Peyer's patch (tissue), 4 donors: ENCODE results near the gene TMEM18. TPM values are rescaled to one million over a fixed set of nuclear protein-coding genes. Genes with fewer than 3 reads are reported as not detected.

Experiments used
- DNase-seq, 3 donors: peaks; one replicate each; pipeline ENCODE4 v3.0.0-alpha.2; 2017 to 2019
- H3K27ac ChIP-seq, 4 donors: fragments of 200-600 bp; sonication (generic); one replicate each; pipeline ENCODE4 v1.5.1; 2016 to 2019
- H3K27me3 ChIP-seq, 2 donors: fragments of 200-600 bp; sonication (generic); one replicate each; pipeline ENCODE4 v1.5.1; 2019
- H3K36me3 ChIP-seq, 3 donors: fragments of 200-600 bp; sonication (generic); one replicate each; pipeline ENCODE4 v1.5.1; 2016 to 2019
- H3K4me1 ChIP-seq, 4 donors: fragments of 200-600 bp; sonication (generic); one replicate each; pipeline ENCODE4 v1.5.1; 2016 to 2019
- H3K4me3 ChIP-seq, 4 donors: fragments of 200-600 bp; sonication (generic); 1 replicate in 3 of 4; 2 replicates in 1 of 4; pipeline ENCODE4 v1.5.1; 2016 to 2019; ENCODE audit warnings: mild to moderate bottlenecking in 1 of 4
- H3K9me3 ChIP-seq, 4 donors: fragments of 200-600 bp; sonication (generic); one replicate each; pipeline ENCODE4 v1.5.1; 2016 to 2019; ENCODE audit warnings: mild to moderate bottlenecking in 1 of 4
- CTCF ChIP-seq, 6 experiments: fragments of 450-650 bp in 4 of 6; fragments of 200-600 bp in 2 of 6; sonication (generic) in 1 of 6; IDR thresholded peaks; one replicate each; pipeline ENCODE4 v1.5.1; 2017 to 2019; ENCODE audit warnings: antibody characterized with exemption in 6 of 6, mild to moderate bottlenecking in 3 of 6, moderate library complexity in 1 of 6
- POLR2A ChIP-seq, 2 donors: fragments of 450-650 bp; IDR thresholded peaks; one replicate each; pipeline ENCODE4 v1.5.1; 2017; ENCODE audit warnings: antibody characterized with exemption in 2 of 2, mild to moderate bottlenecking in 2 of 2, moderate library complexity in 2 of 2
- total RNA-seq, 4 donors: library from RNA; depleted of rRNA; stranded (reverse); fragments of >200 nt; gene quantifications; one replicate each; pipeline ENCODE4 v1.1.0, GENCODE V29; 2016

The TMEM18 gene
- total RNA-seq, 4 donors from 2014 or later = 13.9 to 22.8 (median 16.4) TPM

- Histone ChIP-seq H3K36me3 (no peaks in the 10 kb centered on the region), H3K27ac (no peak overlapping the region), H3K9me3 (no peaks in the 10 kb centered on the region), H3K4me3 (no peak overlapping the region), H3K4me1 (no peaks in the 10 kb centered on the region), H3K27me3 (no peaks in the 10 kb centered on the region)
- no peak for TF ChIP-seq CTCF (IDR thresholded peaks at IDR 0.05)
- DNase-seq = no peak
Observed at GRCh38 chr2:656676-657075, 20.5 kb downstream of the TMEM18 start.

GRCh38 chr2:655626-656025 lies 21.6 kb downstream of the TMEM18 start:
- no peak overlapping the region for H3K27ac ChIP-seq
- no peak overlapping the region for H3K4me3 ChIP-seq
- no peaks in the 10 kb centered on the region for H3K27me3 ChIP-seq
- no peak for TF ChIP-seq POLR2A (IDR thresholded peaks at IDR 0.05)
- TF ChIP-seq CTCF (IDR thresholded peaks at IDR 0.05) = no peak
- no peaks in the 10 kb centered on the region for H3K9me3 ChIP-seq
- no peaks in the 10 kb centered on the region for H3K4me1 ChIP-seq
- H3K36me3 ChIP-seq = no peaks in the 10 kb centered on the region
- no peak for DNase-seq

GRCh38 chr2:654896-655295 lies 22.3 kb downstream of the TMEM18 start:
- H3K27me3 ChIP-seq = no peaks in the 10 kb centered on the region
- H3K4me1 ChIP-seq = no peaks in the 10 kb centered on the region
- H3K9me3 ChIP-seq = no peaks in the 10 kb centered on the region
- no peak for DNase-seq
- H3K27ac ChIP-seq = no peak overlapping the region
- no peak for TF ChIP-seq CTCF (IDR thresholded peaks at IDR 0.05)
- TF ChIP-seq POLR2A (IDR thresholded peaks at IDR 0.05) = no peak
- no peaks in the 10 kb centered on the region for H3K36me3 ChIP-seq
- H3K4me3 ChIP-seq = no peak overlapping the region

GRCh38 chr2:653645-654425 lies 23.4 kb downstream of the TMEM18 start:
- H3K4me1 ChIP-seq = no peaks in the 10 kb centered on the region
- no peak for DNase-seq
- no peaks in the 10 kb centered on the region for H3K36me3 ChIP-seq
- TF ChIP-seq POLR2A (IDR thresholded peaks at IDR 0.05) = no peak
- TF ChIP-seq CTCF (IDR thresholded peaks at IDR 0.05) = no peak
- H3K27me3 ChIP-seq = no peaks in the 10 kb centered on the region
- H3K9me3 ChIP-seq = no peaks in the 10 kb centered on the region
- no peak overlapping the region for H3K4me3 ChIP-seq
- no peak overlapping the region for H3K27ac ChIP-seq

- Histone ChIP-seq H3K27ac (no peak overlapping the region), H3K9me3 (no peaks in the 10 kb centered on the region), H3K36me3 (no peaks in the 10 kb centered on the region), H3K4me1 (no peaks in the 10 kb centered on the region), H3K4me3 (no peak overlapping the region), H3K27me3 (no peaks in the 10 kb centered on the region)
- no peak for DNase-seq
- TF ChIP-seq CTCF (IDR thresholded peaks at IDR 0.05) (no peak), POLR2A (IDR thresholded peaks at IDR 0.05) (no peak)
Observed at GRCh38 chr2:652881-653480, 24.2 kb downstream of the TMEM18 start.
